H9 (cell line): Measurements from ENCODE around the gene GSE1. TPM values are rescaled to one million over a fixed set of nuclear protein-coding genes. Genes with fewer than 3 reads are reported as not detected.

Source experiments
- DNase-seq: peaks from one replicate; pipeline ENCODE4 v3.0.0-alpha.2; 2017
- H2AFZ ChIP-seq: one replicate; pipeline ENCODE4 v1.6.1; 2013; ENCODE audit warnings: mild to moderate bottlenecking, low read length, control low read depth, moderate library complexity
- H2AK5ac ChIP-seq: 2 replicates; pipeline ENCODE4 v1.6.1; 2013; ENCODE audit warnings: low read length, control low read depth, mixed read lengths; ENCODE audit not compliant: insufficient read length
- H2BK120ac ChIP-seq: one replicate; pipeline ENCODE4 v1.6.1; 2013; ENCODE audit warnings: low read depth, mild to moderate bottlenecking, low read length, control low read depth, inconsistent platforms; ENCODE audit not compliant: poor library complexity, severe bottlenecking
- H2BK12ac ChIP-seq: 2 replicates; pipeline ENCODE4 v1.6.1; 2013; ENCODE audit warnings: low read length, control low read depth, mixed read lengths, low read depth; ENCODE audit not compliant: insufficient read length
- H2BK15ac ChIP-seq: 2 replicates; pipeline ENCODE4 v1.6.1; 2013; ENCODE audit warnings: low read depth, low read length, control low read depth
- H2BK20ac ChIP-seq: one replicate; pipeline ENCODE4 v1.6.1; 2013; ENCODE audit warnings: low read depth, mild to moderate bottlenecking, low read length, control low read depth, inconsistent platforms; ENCODE audit not compliant: poor library complexity, severe bottlenecking
- H2BK5ac ChIP-seq: 2 replicates; pipeline ENCODE4 v1.6.1; 2013; ENCODE audit warnings: low read length, control low read depth, mixed read lengths; ENCODE audit not compliant: insufficient read length
- H3K14ac ChIP-seq: 2 replicates; pipeline ENCODE4 v1.6.1; 2013; ENCODE audit warnings: low read length, control low read depth; ENCODE audit not compliant: insufficient read depth
- H3K18ac ChIP-seq: 2 replicates; pipeline ENCODE4 v1.6.1; 2013; ENCODE audit warnings: low read depth, mild to moderate bottlenecking, mixed read lengths, low read length, control low read depth; ENCODE audit not compliant: insufficient read length
- H3K23ac ChIP-seq: 2 replicates; pipeline ENCODE4 v1.6.1; 2013; ENCODE audit warnings: low read length, control low read depth, mixed read lengths, low read depth; ENCODE audit not compliant: insufficient read length
- H3K23me2 ChIP-seq: 2 replicates; pipeline ENCODE4 v1.6.1; 2013; ENCODE audit warnings: low read depth, mild to moderate bottlenecking, mixed read lengths, low read length, control low read depth; ENCODE audit not compliant: insufficient read length, poor library complexity, severe bottlenecking
- H3K27ac ChIP-seq: 2 replicates; pipeline ENCODE4 v1.5.1; 2013; ENCODE audit warnings: low read length, control low read depth, mixed read lengths, low read depth; ENCODE audit not compliant: insufficient read length
- H3K27me3 ChIP-seq: 2 replicates; pipeline ENCODE4 v1.6.1; 2013; ENCODE audit warnings: low read length, control low read depth, inconsistent platforms; ENCODE audit not compliant: insufficient read depth
- H3K4ac ChIP-seq: 2 replicates; pipeline ENCODE4 v1.6.1; 2013; ENCODE audit warnings: low read depth, mild to moderate bottlenecking, control low read depth, inconsistent platforms, low read length, moderate library complexity
- H3K4me1 ChIP-seq: 2 replicates; pipeline ENCODE4 v1.6.1; 2013; ENCODE audit warnings: low read length, control low read depth, inconsistent platforms; ENCODE audit not compliant: insufficient read depth
- H3K4me2 ChIP-seq: 2 replicates; pipeline ENCODE4 v1.6.1; 2013; ENCODE audit warnings: low read length, control low read depth, mixed read lengths; ENCODE audit not compliant: insufficient read length, insufficient read depth
- H3K56ac ChIP-seq: 2 replicates; pipeline ENCODE4 v1.6.1; 2013; ENCODE audit warnings: low read depth, mild to moderate bottlenecking, mixed read lengths, low read length, control low read depth; ENCODE audit not compliant: insufficient read length
- H3K79me1 ChIP-seq: 2 replicates; pipeline ENCODE4 v1.6.1; 2013; ENCODE audit warnings: low read depth, mild to moderate bottlenecking, moderate library complexity, low read length, control low read depth, inconsistent platforms; ENCODE audit not compliant: insufficient read depth, poor library complexity, severe bottlenecking
- H3K79me2 ChIP-seq: 2 replicates; pipeline ENCODE4 v1.6.1; 2013; ENCODE audit warnings: low read length, control low read depth, inconsistent platforms; ENCODE audit not compliant: insufficient read depth
- H3K9ac ChIP-seq: 2 replicates; pipeline ENCODE4 v1.6.1; 2013; ENCODE audit warnings: low read length, control low read depth, mixed read lengths; ENCODE audit not compliant: insufficient read length; ENCODE audit errors: extremely low read depth
- H3K9me3 ChIP-seq: one replicate; pipeline ENCODE4 v1.6.1; 2013; ENCODE audit warnings: low read depth, low read length, inconsistent platforms; ENCODE audit not compliant: control insufficient read depth
- H3T11ph ChIP-seq: one replicate; pipeline ENCODE4 v1.6.1; 2013; ENCODE audit warnings: mild to moderate bottlenecking, low read length, control low read depth, inconsistent platforms
- H4K20me1 ChIP-seq: one replicate; pipeline ENCODE4 v1.6.1; 2013; ENCODE audit not compliant: control insufficient read depth, insufficient read length, insufficient read depth
- H4K5ac ChIP-seq: 2 replicates; pipeline ENCODE4 v1.6.1; 2013; ENCODE audit warnings: low read depth, mild to moderate bottlenecking, mixed read lengths, low read length, control low read depth; ENCODE audit not compliant: insufficient read length
- H4K8ac ChIP-seq: replicated peaks from 2 replicates; pipeline ENCODE4 v1.6.1; 2013; ENCODE audit warnings: low read length, control low read depth, mixed read lengths, low read depth; ENCODE audit not compliant: insufficient read length
- H4K91ac ChIP-seq: 2 replicates; pipeline ENCODE4 v1.6.1; 2013; ENCODE audit warnings: low read depth, mild to moderate bottlenecking, moderate library complexity, mixed read lengths, low read length, control low read depth; ENCODE audit not compliant: insufficient read length
- H3K27ac Mint-ChIP-seq, 3 experiments: 2 replicates in 2 of 3; 3 replicates in 1 of 3; pipeline ENCODE4 v1.8.0; 2020 to 2021; ENCODE audit warnings: mixed read lengths in 3 of 3, mild to moderate bottlenecking in 1 of 3, moderate library complexity in 1 of 3
- H3K27me3 Mint-ChIP-seq: 2 replicates; pipeline ENCODE4 v1.8.0; 2021; ENCODE audit warnings: low read depth, mild to moderate bottlenecking, moderate library complexity, mixed read lengths
- H3K36me3 Mint-ChIP-seq, 3 experiments: 2 replicates in 2 of 3; 3 replicates in 1 of 3; pipeline ENCODE4 v1.8.0; 2020 to 2021; ENCODE audit warnings: low read depth in 3 of 3, mixed read lengths in 3 of 3; ENCODE audit not compliant: insufficient read depth in 1 of 3
- H3K4me1 Mint-ChIP-seq, 2 experiments: 2 replicates each; pipeline ENCODE4 v1.8.0; 2020; ENCODE audit warnings: mixed read lengths in 2 of 2
- H3K4me3 Mint-ChIP-seq, 2 experiments: 2 replicates in 1 of 2; 3 replicates in 1 of 2; pipeline ENCODE4 v1.8.0; 2020 to 2021; ENCODE audit warnings: mild to moderate bottlenecking in 2 of 2, mixed read lengths in 2 of 2, moderate library complexity in 1 of 2
- H3K9me3 Mint-ChIP-seq, 2 experiments: 2 replicates in 1 of 2; 3 replicates in 1 of 2; pipeline ENCODE4 v1.8.0; 2020; ENCODE audit warnings: mild to moderate bottlenecking in 2 of 2, mixed read lengths in 2 of 2, moderate library complexity in 1 of 2
- CTCF ChIP-seq: fragments of 200-600 bp; sonication (generic); conservative IDR thresholded peaks from 3 replicates; pipeline ENCODE4 v1.8.0; 2021; ENCODE audit warnings: antibody characterized with exemption, mild to moderate bottlenecking
- WGBS: extraction: QIAGEN DNeasy Blood & Tissue Kit; methylation state at CpG from one replicate; pipeline ENCODE4 v1.1.7; 2013; ENCODE audit warnings: missing lambda C conversion rate, low lambda C conversion rate, mixed read lengths; ENCODE audit not compliant: insufficient read length; ENCODE audit errors: extremely low coverage; 5-methylcytosine and 5-hydroxymethylcytosine counted together
- total RNA-seq: library from RNA; stranded (reverse); gene quantifications from 2 replicates; pipeline ENCODE4 v1.2.1, GENCODE V29; 2021

Gene GSE1
- total RNA-seq, 1 experiment from 2014 or later, result 125 TPM

- no peak for DNase-seq
- Histone ChIP-seq H3K23me2 (no peaks in the 10 kb centered on the region), H3K9ac (no peak overlapping the region), H4K8ac (no peak overlapping the region), H4K20me1 (peaks cover 7% of the 10 kb centered on the region), H4K5ac (no peak overlapping the region), H3K4ac (no peak overlapping the region), H2BK120ac (no peak overlapping the region), H3K23ac (no peak overlapping the region), H2BK12ac (no peak overlapping the region), H4K91ac (no peak overlapping the region), H3K18ac (no peak overlapping the region), H3K27ac (no peak overlapping the region), H3K79me2 (peaks cover 67% of the 10 kb centered on the region; the same call in 1 of the 2 replicates), H2AK5ac (no peak overlapping the region), H2BK20ac (no peak overlapping the region), H3K14ac (no peak overlapping the region; the same call in 1 of the 2 replicates), H2AFZ (no peak overlapping the region), H3K79me1 (peaks cover 14% of the 10 kb centered on the region), H3K56ac (no peak overlapping the region), H3K9me3 (no peaks in the 10 kb centered on the region), H3K27me3 (no peaks in the 10 kb centered on the region), H3T11ph (no peak overlapping the region), H2BK15ac (no peak overlapping the region), H3K4me2 (no peak overlapping the region), H2BK5ac (no peak overlapping the region), H3K4me1 (peaks cover 3% of the 10 kb centered on the region; the same call in 1 of the 2 replicates)
- WGBS, result no CpG with 5 or more reads among the region's 18 CpGs
- Mint-ChIP-seq H3K36me3 (peaks cover 25 to 40% (median 36%) of the 10 kb centered on the region in 3 experiments), H3K4me3 (peak overlapping the region in 1 of 2 experiments; percentile 62; a peak in 2 of 5 replicates), H3K4me1 (peaks cover 46 to 58% of the 10 kb centered on the region in 2 experiments), H3K27ac (peak overlapping the region in 1 of 3 experiments; percentile 81; a peak in 1 of 7 replicates), H3K27me3 (no peaks in the 10 kb centered on the region), H3K9me3 (peaks cover 11 to 14% of the 10 kb centered on the region in 2 experiments)
- TF ChIP-seq CTCF, result no peak
Measured at GRCh38 chr16:85625485-85626117, 12.5 kb downstream of the GSE1 start.
